Memory B cell (primary cell): ENCODE measurements around the gene GPD2.

Experiments used
- ATAC-seq: fragments of 150-1000 bp; cut with Tn5 transposase; 2 replicates; pipeline ENCODE4 v1.10.0; 2021; ENCODE audit warnings: low read depth, mild to moderate bottlenecking, moderate library complexity
- DNase-seq, 2 donors: peaks; one replicate each; pipeline ENCODE4 v3.0.0; 2022; ENCODE audit warnings: low spot score in 2 of 2
- H3K27ac Mint-ChIP-seq: one replicate; pipeline ENCODE4 v1.8.0; 2022; ENCODE audit warnings: mild to moderate bottlenecking, moderate library complexity, mixed read lengths
- H3K27me3 Mint-ChIP-seq: one replicate; pipeline ENCODE4 v1.8.0; 2022; ENCODE audit warnings: mixed read lengths
- H3K36me3 Mint-ChIP-seq: one replicate; pipeline ENCODE4 v1.8.0; 2022; ENCODE audit warnings: mild to moderate bottlenecking, mixed read lengths
- H3K4me1 Mint-ChIP-seq: one replicate; pipeline ENCODE4 v1.8.0; 2022; ENCODE audit warnings: mixed read lengths
- H3K4me3 Mint-ChIP-seq: one replicate; pipeline ENCODE4 v1.8.0; 2022; ENCODE audit warnings: mild to moderate bottlenecking, moderate library complexity, mixed read lengths
- H3K9me3 Mint-ChIP-seq: one replicate; pipeline ENCODE4 v1.8.0; 2022; ENCODE audit warnings: mixed read lengths

The GPD2 gene

GRCh38 chr2:156435718-156436496 is at the start of gene GPD2:
GPD2 (plus strand) TSS chr2:156436379; CDS start chr2:156476106, 39,727 bp downstream.
- DNase-seq (peak; percentile 60 to 76), ATAC-seq (peak; percentile 68)
- Mint-ChIP-seq H3K36me3 (peaks cover 4% of the 10 kb centered on the region), H3K27ac (peak within 1 kb of the TSS; percentile 97), H3K9me3 (no peaks in the 10 kb centered on the region), H3K4me3 (peak within 1 kb of the TSS; percentile 95), H3K4me1 (peaks cover 20% of the 10 kb centered on the region), H3K27me3 (no peaks in the 10 kb centered on the region)

GRCh38 chr2:156394033-156394741 is 42.0 kb upstream of the GPD2 start:
- peaks cover 10% of the 10 kb centered on the region for H3K4me1 Mint-ChIP-seq
- no peaks in the 10 kb centered on the region for H3K36me3 Mint-ChIP-seq
- H3K4me3 Mint-ChIP-seq, result no peak overlapping the region
- H3K27ac Mint-ChIP-seq, result no peak overlapping the region
- no peak for DNase-seq
- H3K27me3 Mint-ChIP-seq, result no peaks in the 10 kb centered on the region
- H3K9me3 Mint-ChIP-seq, result no peaks in the 10 kb centered on the region
- no peak for ATAC-seq

GRCh38 chr2:156396126-156396525 is 40.1 kb upstream of the GPD2 start:
- Mint-ChIP-seq H3K27me3 (no peaks in the 10 kb centered on the region), H3K9me3 (no peaks in the 10 kb centered on the region), H3K4me1 (peaks cover 24% of the 10 kb centered on the region), H3K4me3 (peak overlapping the region; percentile 33), H3K27ac (peak overlapping the region; percentile 80), H3K36me3 (no peaks in the 10 kb centered on the region)
- ATAC-seq, result peak; percentile 67
- DNase-seq, result peak in 1 of 2 donors; percentile 60

DNA sequence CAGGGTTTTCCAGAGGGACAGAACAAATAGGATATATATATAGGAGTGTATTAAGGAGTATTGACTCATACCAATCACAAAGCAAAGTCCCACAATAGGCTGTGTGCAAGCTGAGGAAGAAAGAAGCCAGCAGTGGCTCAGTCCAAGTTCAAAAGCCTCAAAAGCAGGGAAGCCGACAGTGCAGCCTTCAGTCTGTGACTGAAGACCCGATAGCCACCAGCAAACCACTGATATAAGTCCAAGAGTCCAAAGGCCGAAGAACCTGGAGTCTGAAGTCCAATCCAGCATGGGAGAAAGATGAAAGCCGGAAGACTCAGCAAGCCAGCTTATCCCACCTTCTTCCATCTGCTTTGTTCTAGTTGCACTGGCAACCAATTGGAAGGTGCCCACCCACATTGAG is 39.0 kb upstream of the GPD2 start:
- no peak for ATAC-seq
- Mint-ChIP-seq H3K27me3 (no peaks in the 10 kb centered on the region), H3K4me3 (no peak overlapping the region), H3K27ac (no peak overlapping the region), H3K36me3 (no peaks in the 10 kb centered on the region), H3K9me3 (no peaks in the 10 kb centered on the region), H3K4me1 (peaks cover 24% of the 10 kb centered on the region)
- no peak for DNase-seq

DNA sequence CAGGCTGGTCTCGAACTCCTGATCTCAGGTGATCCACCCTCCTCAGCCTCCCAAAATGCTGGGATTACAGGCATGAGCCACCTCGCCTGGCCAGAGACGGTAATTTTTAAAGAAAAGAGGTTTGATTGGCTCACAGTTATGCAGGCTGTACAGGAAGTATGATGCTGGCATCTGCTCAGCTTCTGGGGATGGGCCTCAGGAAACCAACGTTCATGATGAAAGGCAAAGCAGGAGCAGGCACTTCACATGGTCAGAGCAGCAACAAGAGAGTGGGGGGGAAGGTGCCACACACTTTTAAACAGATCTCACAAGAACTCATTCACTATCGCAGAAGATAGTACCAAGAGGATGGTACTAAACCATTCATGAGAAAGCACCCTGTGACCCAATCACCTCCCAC is 38.0 kb upstream of the GPD2 start:
- no peak overlapping the region for H3K4me3 Mint-ChIP-seq
- peaks cover 24% of the 10 kb centered on the region for H3K4me1 Mint-ChIP-seq
- ATAC-seq, result no peak
- H3K27me3 Mint-ChIP-seq, result no peaks in the 10 kb centered on the region
- no peaks in the 10 kb centered on the region for H3K36me3 Mint-ChIP-seq
- DNase-seq, result no peak
- H3K27ac Mint-ChIP-seq, result no peak overlapping the region
- no peaks in the 10 kb centered on the region for H3K9me3 Mint-ChIP-seq

DNA sequence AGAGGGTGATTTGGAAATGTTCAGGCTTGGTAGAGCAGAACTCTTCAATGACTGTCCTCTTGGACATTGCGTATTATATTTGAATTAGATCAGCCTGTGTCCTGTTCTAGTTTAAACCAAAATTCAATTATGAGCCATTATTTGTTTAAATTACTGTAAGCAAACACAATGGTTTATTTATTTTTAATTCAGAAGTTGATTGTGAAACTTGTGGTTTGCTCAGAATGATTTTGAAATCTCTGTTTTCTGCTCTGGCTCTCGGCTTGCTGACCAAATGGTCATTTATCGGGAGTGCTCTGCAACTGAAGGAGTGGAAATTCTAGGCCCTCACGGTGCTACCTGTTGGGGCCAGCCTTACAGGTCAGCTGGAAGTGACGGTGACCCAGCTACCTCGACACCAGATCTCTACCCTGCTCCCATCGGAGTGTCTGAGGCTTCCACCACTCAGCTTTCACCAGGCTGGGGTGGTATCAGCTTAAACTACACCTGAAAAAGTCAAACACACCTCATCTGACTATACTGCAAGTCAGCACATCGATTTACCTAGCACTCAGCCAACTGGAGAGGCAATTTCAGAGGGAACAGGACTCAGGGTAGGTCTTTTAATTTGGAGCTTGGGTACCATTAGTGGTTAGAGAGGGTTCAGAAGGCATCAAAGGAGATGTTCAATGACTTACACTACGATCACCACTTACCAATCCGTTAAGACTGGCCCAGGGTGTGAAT is 36.8 kb upstream of the GPD2 start:
- ATAC-seq, result no peak
- DNase-seq, result no peak
- peaks cover 24% of the 10 kb centered on the region for H3K4me1 Mint-ChIP-seq
- H3K27me3 Mint-ChIP-seq, result no peaks in the 10 kb centered on the region
- H3K36me3 Mint-ChIP-seq, result no peaks in the 10 kb centered on the region
- peak overlapping the region; percentile 100 for H3K27ac Mint-ChIP-seq
- no peaks in the 10 kb centered on the region for H3K9me3 Mint-ChIP-seq
- H3K4me3 Mint-ChIP-seq, result peak overlapping the region; percentile 89

DNA sequence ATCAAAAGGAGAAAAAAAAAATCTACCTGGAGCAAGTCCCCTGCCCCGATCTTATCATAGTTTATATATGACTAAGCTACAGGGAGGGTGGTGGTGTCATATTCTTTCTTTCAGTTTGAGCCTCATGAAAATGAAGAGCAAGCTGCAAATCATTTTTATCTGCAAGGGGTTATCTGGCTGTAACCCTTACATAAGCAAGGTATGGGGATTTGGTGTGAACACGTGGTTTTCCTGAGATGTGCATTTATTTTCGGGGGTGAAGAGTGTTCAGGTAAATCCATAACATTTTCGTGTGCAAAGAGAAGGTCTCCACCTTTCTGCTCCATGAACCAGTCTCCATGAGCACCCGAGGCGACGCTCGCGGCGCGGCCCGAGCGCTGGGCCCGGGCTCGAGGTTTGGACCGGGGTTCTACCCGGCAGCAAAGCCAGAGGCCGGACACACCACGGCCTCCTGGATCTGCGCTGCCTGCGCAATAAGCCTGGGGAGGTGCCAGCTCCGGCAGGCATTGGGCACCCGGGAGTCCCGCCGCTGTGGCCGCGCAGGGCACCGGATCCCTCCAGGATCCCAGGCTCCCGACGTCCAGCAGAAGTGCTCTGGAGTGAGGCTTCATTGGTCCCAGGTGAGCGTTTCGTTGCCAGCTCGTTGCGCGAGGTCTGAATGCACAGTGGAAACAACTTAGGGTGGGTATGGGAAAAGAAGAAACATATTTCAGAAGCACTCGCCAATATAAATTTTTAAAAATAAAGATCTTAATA is 36.1 kb upstream of the GPD2 start:
- no peaks in the 10 kb centered on the region for H3K36me3 Mint-ChIP-seq
- H3K9me3 Mint-ChIP-seq, result no peaks in the 10 kb centered on the region
- H3K4me1 Mint-ChIP-seq, result peaks cover 24% of the 10 kb centered on the region
- H3K27me3 Mint-ChIP-seq, result no peaks in the 10 kb centered on the region
- peak overlapping the region; percentile 100 for H3K27ac Mint-ChIP-seq
- ATAC-seq, result peak; percentile 20
- no peak for DNase-seq
- H3K4me3 Mint-ChIP-seq, result peak overlapping the region; percentile 89

- Mint-ChIP-seq H3K27me3 (no peaks in the 10 kb centered on the region), H3K4me1 (peaks cover 21% of the 10 kb centered on the region), H3K27ac (peak overlapping the region; percentile 100), H3K4me3 (peak overlapping the region; percentile 89), H3K9me3 (no peaks in the 10 kb centered on the region), H3K36me3 (no peaks in the 10 kb centered on the region)
- DNase-seq, result peak; percentile 83 to 90
- ATAC-seq, result peak; percentile 64
Measured at GRCh38 chr2:156400706-156401678, 35.2 kb upstream of the GPD2 start.

DNA sequence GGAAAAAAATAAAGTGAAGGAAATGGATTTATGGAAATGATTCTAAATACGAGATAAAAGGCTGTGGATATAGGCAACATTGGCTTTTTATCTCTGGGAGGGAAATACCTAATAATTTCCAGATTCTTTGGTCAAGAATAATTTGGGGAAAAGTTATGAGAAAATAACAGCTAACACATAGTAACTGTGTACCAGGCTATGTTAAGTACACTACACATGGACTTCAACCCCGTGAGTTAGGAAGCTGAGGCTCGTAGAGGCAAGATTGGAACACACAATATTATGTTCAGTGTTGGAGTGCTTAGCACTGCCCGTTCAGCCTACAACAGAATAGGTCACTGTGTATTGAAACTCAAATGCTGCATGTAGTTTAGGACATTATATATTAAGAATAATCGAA is 34.3 kb upstream of the GPD2 start:
- no peaks in the 10 kb centered on the region for H3K27me3 Mint-ChIP-seq
- H3K9me3 Mint-ChIP-seq, result no peaks in the 10 kb centered on the region
- no peak for ATAC-seq
- no peaks in the 10 kb centered on the region for H3K36me3 Mint-ChIP-seq
- peaks cover 14% of the 10 kb centered on the region for H3K4me1 Mint-ChIP-seq
- H3K4me3 Mint-ChIP-seq, result no peak overlapping the region
- DNase-seq, result no peak
- no peak overlapping the region for H3K27ac Mint-ChIP-seq

DNA sequence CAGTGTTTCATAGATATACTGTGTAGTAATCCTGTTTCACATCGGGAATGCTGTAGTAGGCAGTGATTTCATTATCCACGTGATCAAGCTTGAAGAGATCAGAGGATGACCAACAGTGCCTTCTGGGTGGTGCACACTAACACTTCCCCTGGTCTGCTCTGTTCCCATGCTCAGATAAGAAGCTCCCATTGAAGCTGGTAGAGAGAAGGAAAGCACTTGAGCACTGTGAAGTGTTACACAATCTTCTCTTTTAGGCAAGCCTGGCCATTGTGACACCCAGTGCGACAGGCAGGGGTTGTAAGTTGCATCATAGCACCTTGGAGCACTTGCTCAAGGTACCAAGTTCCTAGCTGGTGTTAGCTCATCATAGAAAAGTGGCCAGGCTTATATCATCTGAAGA is 30.6 kb upstream of the GPD2 start:
- Mint-ChIP-seq H3K27ac (no peak overlapping the region), H3K36me3 (no peaks in the 10 kb centered on the region), H3K4me3 (no peak overlapping the region), H3K4me1 (peaks cover 5% of the 10 kb centered on the region), H3K27me3 (peaks cover 2% of the 10 kb centered on the region), H3K9me3 (no peaks in the 10 kb centered on the region)
- DNase-seq, result no peak
- no peak for ATAC-seq

DNA sequence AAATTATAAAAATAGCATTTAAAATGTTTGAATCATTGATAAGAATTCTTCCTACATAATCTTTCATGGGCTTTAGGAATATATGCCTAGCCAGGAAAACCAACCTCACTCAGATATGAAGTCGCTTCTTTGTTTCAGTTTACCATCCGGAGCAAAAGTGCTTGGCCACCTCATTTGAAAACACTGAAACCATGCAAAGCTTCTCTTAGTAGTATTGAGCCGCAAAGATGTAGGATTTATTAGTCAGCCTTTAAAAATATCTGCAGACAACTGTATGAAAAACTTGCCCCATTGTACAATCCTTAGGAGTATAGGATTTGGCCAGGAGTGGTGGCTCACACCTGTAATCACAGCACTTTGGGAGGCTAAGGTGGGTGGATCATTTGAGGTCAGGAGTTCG is 24.3 kb upstream of the GPD2 start:
- H3K36me3 Mint-ChIP-seq, result no peaks in the 10 kb centered on the region
- H3K27ac Mint-ChIP-seq, result no peak overlapping the region
- no peak overlapping the region for H3K4me3 Mint-ChIP-seq
- H3K4me1 Mint-ChIP-seq, result no peaks in the 10 kb centered on the region
- DNase-seq (no peak), ATAC-seq (no peak)
- H3K27me3 Mint-ChIP-seq, result peaks cover 2% of the 10 kb centered on the region
- H3K9me3 Mint-ChIP-seq, result no peaks in the 10 kb centered on the region

DNA sequence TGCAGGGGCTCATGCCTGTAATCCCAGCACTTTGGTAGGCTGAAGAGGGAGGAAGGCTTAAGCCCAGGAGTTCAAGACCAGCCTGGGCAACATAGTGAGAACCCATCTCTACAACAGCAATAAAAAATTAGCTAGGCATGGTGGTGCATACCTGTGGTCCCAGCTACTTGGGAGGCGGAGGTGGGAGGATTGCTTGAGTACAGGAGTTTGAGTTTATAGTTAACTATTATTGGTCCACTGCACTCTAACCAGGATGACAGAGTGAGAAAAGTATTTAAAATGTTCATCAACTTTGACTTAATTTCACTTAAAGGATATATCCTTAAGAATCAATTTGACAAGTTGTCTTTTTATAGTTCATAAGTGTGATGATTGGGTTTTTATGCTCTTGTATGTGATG is 14.3 kb upstream of the GPD2 start:
- DNase-seq, result no peak
- ATAC-seq, result no peak
- Mint-ChIP-seq H3K36me3 (no peaks in the 10 kb centered on the region), H3K27ac (no peak overlapping the region), H3K9me3 (no peaks in the 10 kb centered on the region), H3K4me1 (no peaks in the 10 kb centered on the region), H3K27me3 (peaks cover 2% of the 10 kb centered on the region), H3K4me3 (no peak overlapping the region)
